WTC11 (cell line): ENCODE measurements around the gene NATD1. TPM values are rescaled to one million over a fixed set of nuclear protein-coding genes. Genes with fewer than 3 reads are reported as not detected.

ENCODE experiments used
- ATAC-seq: fragments of 200-7000 bp; cut with Tn5 transposase; 2 replicates; pipeline ENCODE4 v1.10.0; 2021; ENCODE audit warnings: mild to moderate bottlenecking, moderate library complexity
- CTCF ChIA-PET: fragments of 300-600 bp; sonication (Branson Sonifier 250); formaldehyde crosslinking; loops from one replicate; lab custom pipeline; 2021; ENCODE audit warnings: antibody characterized with exemption; lab: Charles Lee
- POLR2A ChIA-PET: fragments of 350-600 bp; sonication (Branson Sonifier 250); formaldehyde crosslinking; loops from one replicate; lab custom pipeline; 2021; ENCODE audit warnings: antibody characterized with exemption; lab: Charles Lee
- DNase-seq: peaks from one replicate; pipeline ENCODE4 v3.0.0; 2021; ENCODE audit warnings: low spot score
- H3K27ac Mint-ChIP-seq: 2 replicates; pipeline ENCODE4 v1.8.0; 2021; ENCODE audit warnings: mixed read lengths
- H3K27me3 Mint-ChIP-seq: 2 replicates; pipeline ENCODE4 v1.8.0; 2021; ENCODE audit warnings: low read depth, mild to moderate bottlenecking, moderate library complexity, mixed read lengths
- H3K36me3 Mint-ChIP-seq: 2 replicates; pipeline ENCODE4 v1.8.0; 2021; ENCODE audit warnings: mixed read lengths
- H3K4me1 Mint-ChIP-seq: 2 replicates; pipeline ENCODE4 v1.8.0; 2022; ENCODE audit warnings: mixed read lengths
- H3K4me3 Mint-ChIP-seq: 2 replicates; pipeline ENCODE4 v1.8.0; 2021; ENCODE audit warnings: mild to moderate bottlenecking, moderate library complexity, mixed read lengths
- H3K9me3 Mint-ChIP-seq: 2 replicates; pipeline ENCODE4 v1.8.0; 2021; ENCODE audit warnings: mixed read lengths
- ARID4B ChIP-seq: sonication (generic); formaldehyde crosslinking; IDR thresholded peaks from 2 replicates; pipeline ENCODE4 v1.8.0; 2023; ENCODE audit warnings: missing genetic modification reagents, mild to moderate bottlenecking, borderline replicate concordance
- ELF4 ChIP-seq: sonication (generic); formaldehyde crosslinking; IDR thresholded peaks from 2 replicates; pipeline ENCODE4 v1.8.1; 2022; ENCODE audit warnings: low read depth, mild to moderate bottlenecking, moderate library complexity, missing genetic modification reagents
- EMX1 ChIP-seq: fragments of 250-450 bp; sonication (Bioruptor Pico); IDR thresholded peaks from 2 replicates; pipeline ENCODE4 v1.8.0; 2021; ENCODE audit warnings: mild to moderate bottlenecking
- HMGA2 ChIP-seq: fragments of 250-450 bp; sonication (Bioruptor Pico); IDR thresholded peaks from 2 replicates; pipeline ENCODE4 v1.4.0; 2021; ENCODE audit warnings: mild to moderate bottlenecking, moderate library complexity
- HMGXB4 ChIP-seq: sonication (generic); formaldehyde crosslinking; IDR thresholded peaks from 2 replicates; pipeline ENCODE4 v1.8.1; 2023; ENCODE audit warnings: mild to moderate bottlenecking, moderate library complexity, missing genetic modification reagents
- KAT7 ChIP-seq: sonication (generic); formaldehyde crosslinking; IDR thresholded peaks from 2 replicates; pipeline ENCODE4 v1.8.1; 2023; ENCODE audit warnings: missing genetic modification reagents, mild to moderate bottlenecking, borderline replicate concordance
- NR2C2 ChIP-seq: sonication (generic); formaldehyde crosslinking; IDR thresholded peaks from 2 replicates; pipeline ENCODE4 v1.8.0; 2022; ENCODE audit warnings: mild to moderate bottlenecking, missing genetic modification reagents
- OVOL2 ChIP-seq: fragments of 250-450 bp; sonication (Bioruptor Pico); IDR thresholded peaks from 2 replicates; pipeline ENCODE4 v1.9.0; 2021; ENCODE audit warnings: mild to moderate bottlenecking, borderline replicate concordance
- SP1 ChIP-seq: sonication (generic); formaldehyde crosslinking; conservative IDR thresholded peaks from 2 replicates; pipeline ENCODE4 v1.8.1; 2022; ENCODE audit warnings: missing genetic modification reagents
- STAT6 ChIP-seq: sonication (generic); formaldehyde crosslinking; conservative IDR thresholded peaks from 2 replicates; pipeline ENCODE4 v1.8.1; 2023; ENCODE audit warnings: mild to moderate bottlenecking, low read depth, missing genetic modification reagents, moderate library complexity
- USF2 ChIP-seq: sonication (generic); formaldehyde crosslinking; IDR thresholded peaks from 2 replicates; pipeline ENCODE4 v1.8.1; 2023; ENCODE audit warnings: mild to moderate bottlenecking, missing genetic modification reagents, moderate library complexity
- ZNF121 ChIP-seq: sonication (generic); formaldehyde crosslinking; IDR thresholded peaks from 2 replicates; pipeline ENCODE4 v1.8.0; 2023; ENCODE audit warnings: missing genetic modification reagents
- ZNF512 ChIP-seq: sonication (generic); formaldehyde crosslinking; IDR thresholded peaks from 2 replicates; pipeline ENCODE4 v1.8.1; 2022; ENCODE audit warnings: missing genetic modification reagents, borderline replicate concordance
- ZNF532 ChIP-seq: fragments of 250-450 bp; sonication (Bioruptor Pico); IDR thresholded peaks from 2 replicates; pipeline ENCODE4 v1.9.0; 2021; ENCODE audit warnings: mild to moderate bottlenecking, borderline replicate concordance
- ZSCAN18 ChIP-seq: fragments of 250-450 bp; sonication (Bioruptor Pico); IDR thresholded peaks from 2 replicates; pipeline ENCODE4 v2.1.2; 2022; ENCODE audit warnings: mild to moderate bottlenecking, moderate library complexity
- total RNA-seq: library from RNA; stranded (reverse); gene quantifications from 3 replicates; pipeline ENCODE4 v1.2.3, GENCODE V29; 2021

The NATD1 gene
- total RNA-seq, 1 experiment from 2014 or later, result 10.1 TPM

GRCh38 chr17:21199856-21200255, 53.4 kb downstream of the NATD1 start:
- ChIA-PET CTCF (interaction anchor here (1.0 to 2.4 kb wide), 8 partner anchors 10 to 312 kb away, joined by 3 to 9 read pairs (median 4); partner anchors contain the start of gene TMEM11), POLR2A (interaction anchor here (1.4 kb wide), 1 partner anchor 157 kb away, joined by 4 read pairs; the partner anchor contains the start of gene USP22)
- Mint-ChIP-seq H3K4me1 (peaks cover 51% of the 10 kb centered on the region), H3K9me3 (no peaks in the 10 kb centered on the region), H3K4me3 (peak overlapping the region; percentile 59), H3K36me3 (peaks cover 25% of the 10 kb centered on the region), H3K27me3 (no peaks in the 10 kb centered on the region), H3K27ac (peak overlapping the region; percentile 97)
- TF ChIP-seq ZSCAN18 (no peak), HMGXB4 (CRISPR knock-in tag) (no peak), EMX1 (CRISPR knock-in tag) (no peak), HMGA2 (CRISPR knock-in tag) (no peak), STAT6 (CRISPR knock-in tag) (no peak), ZNF121 (CRISPR knock-in tag) (no peak)
- ATAC-seq, result peak; percentile 49
- peak; percentile 58 for DNase-seq

- Mint-ChIP-seq H3K27ac (peak overlapping the region; percentile 97), H3K36me3 (peaks cover 25% of the 10 kb centered on the region), H3K4me1 (peaks cover 51% of the 10 kb centered on the region), H3K4me3 (peak overlapping the region; percentile 59), H3K9me3 (no peaks in the 10 kb centered on the region), H3K27me3 (no peaks in the 10 kb centered on the region)
- ChIA-PET CTCF (interaction anchor here (0.7 to 2.4 kb wide), 5 partner anchors 9 to 312 kb away, joined by 3 to 9 read pairs (median 5); partner anchors contain the start of gene TMEM11), POLR2A (interaction anchor here (0.6 to 1.4 kb wide), 3 partner anchors 59 to 156 kb away, joined by 3 to 4 read pairs (median 4); partner anchors contain the start of gene USP22)
- peak; percentile 34 for DNase-seq
- peak; percentile 79 for ATAC-seq
- TF ChIP-seq OVOL2 (no peak), ELF4 (CRISPR knock-in tag) (no peak), SP1 (no peak), USF2 (no peak), ZNF532 (CRISPR knock-in tag) (no peak), KAT7 (CRISPR knock-in tag) (no peak), ZNF512 (CRISPR knock-in tag) (no peak), ARID4B (CRISPR knock-in tag) (no peak), NR2C2 (CRISPR knock-in tag) (no peak)
Measured at GRCh38 chr17:21199311-21199710, 53.9 kb downstream of the NATD1 start.
